ENCODE results near the gene RERE.

DNA sequence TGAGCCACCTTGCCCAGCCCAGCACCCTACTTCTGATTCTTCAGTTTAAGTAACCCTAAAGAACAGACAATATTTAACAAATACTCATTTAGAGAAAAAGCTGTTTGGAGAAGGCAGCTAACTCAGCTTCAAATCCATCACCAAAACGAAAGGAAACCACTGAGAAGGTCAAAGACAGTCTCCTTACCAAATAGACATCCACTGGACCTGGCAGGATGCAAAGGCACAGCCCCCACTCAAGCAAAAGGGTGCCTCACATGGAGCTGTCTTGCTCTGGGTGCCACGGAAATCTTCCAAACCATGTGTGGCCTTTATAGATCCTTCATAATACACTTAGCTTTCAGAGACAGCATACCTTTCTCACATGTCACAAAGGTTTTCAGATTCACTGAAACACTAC is 165.5 kb downstream of the RERE start:
- TF ChIP-seq, protein P1, sequence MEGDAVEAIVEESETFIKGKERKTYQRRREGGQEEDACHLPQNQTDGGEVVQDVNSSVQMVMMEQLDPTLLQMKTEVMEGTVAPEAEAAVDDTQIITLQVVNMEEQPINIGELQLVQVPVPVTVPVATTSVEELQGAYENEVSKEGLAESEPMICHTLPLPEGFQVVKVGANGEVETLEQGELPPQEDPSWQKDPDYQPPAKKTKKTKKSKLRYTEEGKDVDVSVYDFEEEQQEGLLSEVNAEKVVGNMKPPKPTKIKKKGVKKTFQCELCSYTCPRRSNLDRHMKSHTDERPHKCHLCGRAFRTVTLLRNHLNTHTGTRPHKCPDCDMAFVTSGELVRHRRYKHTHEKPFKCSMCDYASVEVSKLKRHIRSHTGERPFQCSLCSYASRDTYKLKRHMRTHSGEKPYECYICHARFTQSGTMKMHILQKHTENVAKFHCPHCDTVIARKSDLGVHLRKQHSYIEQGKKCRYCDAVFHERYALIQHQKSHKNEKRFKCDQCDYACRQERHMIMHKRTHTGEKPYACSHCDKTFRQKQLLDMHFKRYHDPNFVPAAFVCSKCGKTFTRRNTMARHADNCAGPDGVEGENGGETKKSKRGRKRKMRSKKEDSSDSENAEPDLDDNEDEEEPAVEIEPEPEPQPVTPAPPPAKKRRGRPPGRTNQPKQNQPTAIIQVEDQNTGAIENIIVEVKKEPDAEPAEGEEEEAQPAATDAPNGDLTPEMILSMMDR (IDR thresholded peaks at IDR 0.05; ENCODE audit: borderline replicate concordance, extremely low read depth, low read length, poor library complexity, severe bottlenecking): no peak
- TF ChIP-seq EZH2 (IDR thresholded peaks at IDR 0.05; ENCODE audit: borderline replicate concordance, low read depth, low read length, severe bottlenecking): no peak
